Suprapubic skin (tissue), 4 donors: Measurements from ENCODE around the gene MAML1. TPM values are rescaled to one million over a fixed set of nuclear protein-coding genes. Genes with fewer than 3 reads are reported as not detected.

Source experiments
- DNase-seq, 2 donors: peaks; one replicate each; pipeline ENCODE4 v3.0.0-alpha.2; 2019; ENCODE audit warnings: low spot score in 2 of 2
- H3K27ac ChIP-seq: fragments of 200-600 bp; sonication (generic); one replicate; pipeline ENCODE4 v1.5.1; 2019
- H3K27me3 ChIP-seq: fragments of 200-600 bp; sonication (generic); one replicate; pipeline ENCODE4 v1.5.1; 2019
- H3K36me3 ChIP-seq: fragments of 200-600 bp; sonication (generic); one replicate; pipeline ENCODE4 v1.5.1; 2019
- H3K4me1 ChIP-seq: fragments of 200-600 bp; sonication (generic); one replicate; pipeline ENCODE4 v1.5.1; 2019
- H3K4me3 ChIP-seq: fragments of 200-600 bp; sonication (generic); one replicate; pipeline ENCODE4 v1.5.1; 2019; ENCODE audit warnings: mild to moderate bottlenecking
- H3K9me3 ChIP-seq: fragments of 200-600 bp; sonication (generic); one replicate; pipeline ENCODE4 v1.5.1; 2019
- CTCF ChIP-seq, 2 donors: fragments of 200-600 bp in 1 of 2; fragments of 450-650 bp in 1 of 2; sonication (generic) in 1 of 2; IDR thresholded peaks; one replicate each; pipeline ENCODE4 v1.5.1; 2016 to 2019; ENCODE audit warnings: antibody characterized with exemption in 2 of 2, mild to moderate bottlenecking in 1 of 2, moderate library complexity in 1 of 2
- EP300 ChIP-seq: sonication (generic); formaldehyde crosslinking; IDR thresholded peaks from one replicate; pipeline ENCODE4 v1.6.1; 2017; ENCODE audit warnings: antibody characterized with exemption
- POLR2A ChIP-seq, 2 donors: fragments of 450-650 bp; IDR thresholded peaks; one replicate each; pipeline ENCODE4 v1.6.1; 2017; ENCODE audit warnings: antibody characterized with exemption in 2 of 2, mild to moderate bottlenecking in 2 of 2, moderate library complexity in 2 of 2
- POLR2AphosphoS5 ChIP-seq, 3 donors: sonication (generic); formaldehyde crosslinking; IDR thresholded peaks; one replicate each; pipeline ENCODE4 v1.6.1; 2017; ENCODE audit warnings: antibody characterized with exemption in 3 of 3
- WGBS: methylation state at CpG from one replicate; pipeline ENCODE4 v1.1.5; 2018; 5-methylcytosine and 5-hydroxymethylcytosine counted together
- total RNA-seq, 4 donors: library from RNA; depleted of rRNA; stranded (reverse); fragments of >200 nt; gene quantifications; one replicate each; pipeline ENCODE4 v1.1.0, GENCODE V29; 2016

MAML1 gene
- total RNA-seq, 4 donors from 2014 or later = 26.5 to 45.0 (median 38.6) TPM

- DNase-seq = no peak
- H3K4me3 ChIP-seq = no peak overlapping the region
- H3K9me3 ChIP-seq = no peaks in the 10 kb centered on the region
- H3K27ac ChIP-seq = no peak overlapping the region
- 91% methylated on average over 18 of the region's 18 CpGs for WGBS
- H3K27me3 ChIP-seq = no peaks in the 10 kb centered on the region
- H3K4me1 ChIP-seq = peaks cover 36% of the 10 kb centered on the region
- peaks cover 65% of the 10 kb centered on the region for H3K36me3 ChIP-seq
- TF ChIP-seq EP300 (no peak), POLR2A (IDR thresholded peaks at IDR 0.05) (no peak), POLR2AphosphoS5 (IDR thresholded peaks at IDR 0.05) (no peak), CTCF (IDR thresholded peaks at IDR 0.05) (no peak)
Measured at GRCh38 chr5:179768326-179769085, 35.9 kb downstream of the MAML1 start.

GRCh38 chr5:179769271-179769670 lies 36.6 kb downstream of the MAML1 start:
- Histone ChIP-seq H3K4me1 (peaks cover 28% of the 10 kb centered on the region), H3K9me3 (no peaks in the 10 kb centered on the region), H3K27me3 (no peaks in the 10 kb centered on the region), H3K36me3 (peaks cover 73% of the 10 kb centered on the region), H3K4me3 (no peak overlapping the region), H3K27ac (no peak overlapping the region)
- TF ChIP-seq POLR2A (IDR thresholded peaks at IDR 0.05) = no peak
- TF ChIP-seq CTCF (IDR thresholded peaks at IDR 0.05) = no peak
- no peak for TF ChIP-seq POLR2AphosphoS5 (IDR thresholded peaks at IDR 0.05)
- TF ChIP-seq EP300 = no peak
- 92% methylated on average over 5 of the region's 6 CpGs for WGBS
- no peak for DNase-seq

GRCh38 chr5:179769796-179770195 lies 37.2 kb downstream of the MAML1 start:
- H3K27ac ChIP-seq = no peak overlapping the region
- WGBS = 95% methylated on average over 5 of the region's 5 CpGs
- no peak for DNase-seq
- H3K9me3 ChIP-seq = no peaks in the 10 kb centered on the region
- peaks cover 23% of the 10 kb centered on the region for H3K4me1 ChIP-seq
- H3K36me3 ChIP-seq = peaks cover 78% of the 10 kb centered on the region
- no peaks in the 10 kb centered on the region for H3K27me3 ChIP-seq
- no peak overlapping the region for H3K4me3 ChIP-seq
- TF ChIP-seq POLR2A (IDR thresholded peaks at IDR 0.05) = no peak
- no peak for TF ChIP-seq POLR2AphosphoS5 (IDR thresholded peaks at IDR 0.05)
- no peak for TF ChIP-seq EP300
- TF ChIP-seq CTCF (IDR thresholded peaks at IDR 0.05) = no peak

GRCh38 chr5:179771311-179771895 lies 38.8 kb downstream of the MAML1 start:
- Histone ChIP-seq H3K9me3 (no peaks in the 10 kb centered on the region), H3K4me1 (peaks cover 8% of the 10 kb centered on the region), H3K27ac (no peak overlapping the region), H3K36me3 (peaks cover 82% of the 10 kb centered on the region), H3K27me3 (no peaks in the 10 kb centered on the region), H3K4me3 (no peak overlapping the region)
- no peak for DNase-seq
- TF ChIP-seq POLR2AphosphoS5 (IDR thresholded peaks at IDR 0.05) (no peak), CTCF (IDR thresholded peaks at IDR 0.05) (no peak), EP300 (no peak), POLR2A (IDR thresholded peaks at IDR 0.05) (no peak)
- 86% methylated on average over 4 of the region's 4 CpGs for WGBS

- Histone ChIP-seq H3K36me3 (peaks cover 83% of the 10 kb centered on the region), H3K27ac (no peak overlapping the region), H3K4me1 (peaks cover 3% of the 10 kb centered on the region), H3K27me3 (no peaks in the 10 kb centered on the region), H3K9me3 (no peaks in the 10 kb centered on the region), H3K4me3 (no peak overlapping the region)
- TF ChIP-seq POLR2AphosphoS5 (IDR thresholded peaks at IDR 0.05) (no peak), CTCF (IDR thresholded peaks at IDR 0.05) (no peak), EP300 (no peak), POLR2A (IDR thresholded peaks at IDR 0.05) (no peak)
- 89% methylated on average over 6 of the region's 6 CpGs for WGBS
- no peak for DNase-seq
Measured at GRCh38 chr5:179772351-179772750, 39.7 kb downstream of the MAML1 start.
